Neural progenitor cell (in vitro differentiated cells): ENCODE results near the gene PCLO. TPM values are rescaled to one million over a fixed set of nuclear protein-coding genes. Genes with fewer than 3 reads are reported as not detected.

Experiments used
- DNase-seq: peaks from one replicate; pipeline ENCODE4 v3.0.0-alpha.2; 2016; ENCODE audit warnings: low spot score
- H2AFZ ChIP-seq: fragments of 200-600 bp; sonication (generic); replicated peaks from 2 replicates; pipeline ENCODE4 v1.6.1; 2016; ENCODE audit warnings: antibody characterized with exemption
- H3F3A ChIP-seq: fragments of 200-600 bp; sonication (generic); 2 replicates; pipeline ENCODE4 v1.6.1; 2016; ENCODE audit warnings: antibody characterized with exemption, low read depth
- H3K27ac ChIP-seq: fragments of 200-600 bp; sonication (generic); 2 replicates; pipeline ENCODE4 v1.5.1; 2016; ENCODE audit warnings: mild to moderate bottlenecking
- H3K27me3 ChIP-seq: fragments of 200-600 bp; sonication (generic); 2 replicates; pipeline ENCODE4 v1.6.1; 2016; ENCODE audit warnings: mild to moderate bottlenecking, moderate library complexity
- H3K36me3 ChIP-seq: fragments of 200-600 bp; sonication (generic); 2 replicates; pipeline ENCODE4 v1.5.1; 2016
- H3K4me1 ChIP-seq: fragments of 200-600 bp; sonication (generic); 2 replicates; pipeline ENCODE4 v1.6.1; 2016; ENCODE audit warnings: mixed run types
- H3K4me2 ChIP-seq: fragments of 200-600 bp; sonication (generic); 2 replicates; pipeline ENCODE4 v1.6.1; 2016
- H3K4me3 ChIP-seq: fragments of 200-600 bp; sonication (generic); 2 replicates; pipeline ENCODE4 v1.5.1; 2016
- H3K79me2 ChIP-seq: fragments of 200-600 bp; sonication (generic); 2 replicates; pipeline ENCODE4 v1.6.1; 2016; ENCODE audit warnings: low read depth
- H3K9ac ChIP-seq: fragments of 200-600 bp; sonication (generic); 2 replicates; pipeline ENCODE4 v1.6.1; 2016
- H3K9me3 ChIP-seq: fragments of 200-600 bp; sonication (generic); 2 replicates; pipeline ENCODE4 v1.5.1; 2016; ENCODE audit warnings: low read depth
- H4K20me1 ChIP-seq: fragments of 200-600 bp; sonication (generic); 2 replicates; pipeline ENCODE4 v1.6.1; 2016; ENCODE audit warnings: low read depth
- H3K27ac Mint-ChIP-seq: 3 replicates; pipeline ENCODE4 v1.8.0; 2021; ENCODE audit warnings: mixed read lengths
- H3K27me3 Mint-ChIP-seq: 2 replicates; pipeline ENCODE4 v1.8.0; 2022; ENCODE audit warnings: low read depth, mild to moderate bottlenecking, inconsistent platforms, moderate library complexity, mixed read lengths; ENCODE audit not compliant: insufficient read depth
- H3K36me3 Mint-ChIP-seq: 3 replicates; pipeline ENCODE4 v1.8.0; 2021; ENCODE audit warnings: mixed read lengths
- H3K4me1 Mint-ChIP-seq: 3 replicates; pipeline ENCODE4 v1.8.0; 2021; ENCODE audit warnings: mixed read lengths
- H3K4me3 Mint-ChIP-seq: 3 replicates; pipeline ENCODE4 v1.8.0; 2021; ENCODE audit warnings: mild to moderate bottlenecking, moderate library complexity, mixed read lengths
- H3K9me3 Mint-ChIP-seq: 3 replicates; pipeline ENCODE4 v1.8.0; 2020; ENCODE audit warnings: mixed read lengths
- EZH2 ChIP-seq: fragments of 200-600 bp; sonication (generic); IDR thresholded peaks from 2 replicates; pipeline ENCODE4 v1.6.1; 2017; ENCODE audit warnings: antibody characterized with exemption, mild to moderate bottlenecking, moderate library complexity
- EZH2phosphoT487 ChIP-seq: fragments of 200-600 bp; sonication (generic); IDR thresholded peaks from 2 replicates; pipeline ENCODE4 v1.6.1; 2017; ENCODE audit warnings: antibody characterized with exemption
- total RNA-seq: library from RNA; depleted of rRNA; stranded (reverse); fragments of >200 nt; gene quantifications from 2 replicates; pipeline ENCODE4 v1.2.3, GENCODE V29; 2015; ENCODE audit warnings: low replicate concordance
- TF ChIP-seq, protein P1 (sequence below): fragments of 200-600 bp; sonication (generic); IDR thresholded peaks from 2 replicates; pipeline ENCODE4 v1.5.1; 2017; ENCODE audit warnings: antibody characterized with exemption, mild to moderate bottlenecking

The PCLO gene
- total RNA-seq, 1 donor from 2014 or later = 2.0 TPM

DNA sequence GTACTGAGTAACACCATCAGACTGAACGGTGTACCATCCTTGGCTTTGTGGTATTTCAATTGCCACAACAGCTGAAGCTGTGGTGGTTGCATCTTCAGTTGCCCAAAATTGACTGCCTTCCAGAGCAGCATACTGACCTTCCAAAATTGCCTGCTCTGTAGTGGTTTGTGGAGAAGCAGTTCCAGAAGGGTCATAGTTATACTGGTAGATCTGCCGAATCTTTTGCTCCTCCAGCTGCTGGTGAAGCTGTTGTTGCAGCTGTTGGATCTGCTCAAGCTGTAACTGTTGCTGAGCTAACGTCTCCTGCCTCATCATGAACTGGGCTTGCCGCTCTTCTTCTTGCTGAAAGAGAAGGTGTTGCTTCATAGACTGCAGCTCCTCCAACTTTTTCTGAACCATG lies 212.2 kb downstream of the PCLO start:
- H3K4me3 Mint-ChIP-seq = no peak overlapping the region
- no peaks in the 10 kb centered on the region for H3K79me2 ChIP-seq
- no peaks in the 10 kb centered on the region for H3K9me3 ChIP-seq
- no peaks in the 10 kb centered on the region for H3F3A ChIP-seq
- DNase-seq = no peak
- no peaks in the 10 kb centered on the region for H3K27me3 Mint-ChIP-seq
- no peaks in the 10 kb centered on the region for H4K20me1 ChIP-seq
- no peak for TF ChIP-seq EZH2
- TF ChIP-seq EZH2phosphoT487 = no peak
- TF ChIP-seq, protein P1, sequence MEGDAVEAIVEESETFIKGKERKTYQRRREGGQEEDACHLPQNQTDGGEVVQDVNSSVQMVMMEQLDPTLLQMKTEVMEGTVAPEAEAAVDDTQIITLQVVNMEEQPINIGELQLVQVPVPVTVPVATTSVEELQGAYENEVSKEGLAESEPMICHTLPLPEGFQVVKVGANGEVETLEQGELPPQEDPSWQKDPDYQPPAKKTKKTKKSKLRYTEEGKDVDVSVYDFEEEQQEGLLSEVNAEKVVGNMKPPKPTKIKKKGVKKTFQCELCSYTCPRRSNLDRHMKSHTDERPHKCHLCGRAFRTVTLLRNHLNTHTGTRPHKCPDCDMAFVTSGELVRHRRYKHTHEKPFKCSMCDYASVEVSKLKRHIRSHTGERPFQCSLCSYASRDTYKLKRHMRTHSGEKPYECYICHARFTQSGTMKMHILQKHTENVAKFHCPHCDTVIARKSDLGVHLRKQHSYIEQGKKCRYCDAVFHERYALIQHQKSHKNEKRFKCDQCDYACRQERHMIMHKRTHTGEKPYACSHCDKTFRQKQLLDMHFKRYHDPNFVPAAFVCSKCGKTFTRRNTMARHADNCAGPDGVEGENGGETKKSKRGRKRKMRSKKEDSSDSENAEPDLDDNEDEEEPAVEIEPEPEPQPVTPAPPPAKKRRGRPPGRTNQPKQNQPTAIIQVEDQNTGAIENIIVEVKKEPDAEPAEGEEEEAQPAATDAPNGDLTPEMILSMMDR = no peak
- no peak overlapping the region for H3K27ac Mint-ChIP-seq
- no peak overlapping the region for H2AFZ ChIP-seq
- no peaks in the 10 kb centered on the region for H3K36me3 ChIP-seq
- H3K9ac ChIP-seq = no peak overlapping the region
- H3K36me3 Mint-ChIP-seq = no peaks in the 10 kb centered on the region
- H3K4me3 ChIP-seq = no peak overlapping the region
- H3K9me3 Mint-ChIP-seq = peaks cover 3% of the 10 kb centered on the region
- no peaks in the 10 kb centered on the region for H3K27me3 ChIP-seq
- H3K4me1 ChIP-seq = no peaks in the 10 kb centered on the region
- H3K4me1 Mint-ChIP-seq = no peaks in the 10 kb centered on the region
- H3K27ac ChIP-seq = no peak overlapping the region
- H3K4me2 ChIP-seq = no peak overlapping the region

DNA sequence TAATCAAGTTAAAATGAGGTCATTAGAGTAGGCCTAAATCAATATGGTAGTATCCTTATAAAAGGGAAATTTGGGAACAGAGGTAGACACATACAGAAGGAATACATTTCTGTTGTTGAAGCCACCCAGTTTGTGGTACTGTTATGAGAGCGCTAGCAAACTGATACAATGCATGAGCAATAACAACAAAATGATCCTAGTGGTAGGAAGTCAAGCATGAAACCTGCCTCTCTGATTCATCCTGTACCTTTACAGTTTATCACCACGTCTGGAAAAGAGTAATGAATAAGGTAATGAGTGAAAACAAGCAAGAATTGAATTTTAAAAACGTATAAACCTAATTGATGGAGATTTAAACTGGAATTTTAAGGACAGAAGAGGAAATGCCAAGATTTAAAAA lies 217.2 kb downstream of the PCLO start:
- TF ChIP-seq, protein P1 = no peak
- TF ChIP-seq EZH2phosphoT487 (no peak), EZH2 (no peak)
- H2AFZ ChIP-seq = no peak overlapping the region
- no peak overlapping the region for H3K4me3 ChIP-seq
- H3K36me3 Mint-ChIP-seq = no peaks in the 10 kb centered on the region
- no peaks in the 10 kb centered on the region for H3K9me3 ChIP-seq
- no peaks in the 10 kb centered on the region for H3K4me1 ChIP-seq
- no peak overlapping the region for H3K27ac Mint-ChIP-seq
- H3K4me2 ChIP-seq = no peak overlapping the region
- no peaks in the 10 kb centered on the region for H3K27me3 ChIP-seq
- no peaks in the 10 kb centered on the region for H3F3A ChIP-seq
- H3K79me2 ChIP-seq = no peaks in the 10 kb centered on the region
- no peaks in the 10 kb centered on the region for H3K9me3 Mint-ChIP-seq
- no peaks in the 10 kb centered on the region for H4K20me1 ChIP-seq
- H3K27me3 Mint-ChIP-seq = no peaks in the 10 kb centered on the region
- H3K36me3 ChIP-seq = no peaks in the 10 kb centered on the region
- H3K27ac ChIP-seq = no peak overlapping the region
- no peaks in the 10 kb centered on the region for H3K4me1 Mint-ChIP-seq
- H3K9ac ChIP-seq = no peak overlapping the region
- H3K4me3 Mint-ChIP-seq = no peak overlapping the region
- no peak for DNase-seq

DNA sequence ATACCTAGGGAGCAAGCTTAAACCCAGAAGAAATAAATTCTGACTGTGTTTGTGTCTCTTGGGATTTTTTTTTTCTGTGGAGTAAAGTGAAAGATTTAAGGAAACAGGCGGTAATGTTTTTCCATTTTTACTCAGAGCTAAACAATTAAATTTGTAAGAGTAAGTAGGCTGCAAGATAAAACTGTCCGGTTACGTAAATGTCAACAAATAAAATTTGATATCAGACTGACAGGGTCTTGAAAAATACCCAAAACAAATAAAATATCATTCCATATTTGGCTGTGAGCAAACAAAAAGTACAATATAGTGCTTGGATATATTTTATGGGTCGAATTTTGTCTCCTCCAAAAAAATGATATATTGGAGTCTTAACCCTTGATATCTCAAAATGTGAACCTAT lies 217.6 kb downstream of the PCLO start:
- H3K4me1 Mint-ChIP-seq = no peaks in the 10 kb centered on the region
- H2AFZ ChIP-seq = no peak overlapping the region

More for the DNA sequence above, 217.6 kb downstream of the PCLO start:
- no peaks in the 10 kb centered on the region for H3K9me3 Mint-ChIP-seq
- Histone ChIP-seq H3K36me3 (no peaks in the 10 kb centered on the region), H3K9ac (no peak overlapping the region), H3K9me3 (no peaks in the 10 kb centered on the region), H3F3A (no peaks in the 10 kb centered on the region), H3K4me3 (no peak overlapping the region), H3K79me2 (no peaks in the 10 kb centered on the region), H3K4me2 (no peak overlapping the region), H4K20me1 (no peaks in the 10 kb centered on the region), H3K27me3 (no peaks in the 10 kb centered on the region), H3K4me1 (no peaks in the 10 kb centered on the region), H3K27ac (no peak overlapping the region)
- no peak overlapping the region for H3K4me3 Mint-ChIP-seq
- no peak for DNase-seq
- H3K36me3 Mint-ChIP-seq = no peaks in the 10 kb centered on the region
- H3K27ac Mint-ChIP-seq = no peak overlapping the region
- H3K27me3 Mint-ChIP-seq = no peaks in the 10 kb centered on the region
- TF ChIP-seq, protein P1 = no peak
- TF ChIP-seq EZH2phosphoT487 (no peak), EZH2 (no peak)
